AG10803 (cell line): ENCODE data around the gene FGF18.

Source experiments
- DNase-seq: peaks from one replicate; pipeline ENCODE4 v3.0.0; 2010; ENCODE audit warnings: low read depth
- H3K4me3 ChIP-seq: 2 replicates; pipeline ENCODE4 v1.5.1; 2011; ENCODE audit warnings: mild to moderate bottlenecking, low read length, control low read depth
- CTCF ChIP-seq: conservative IDR thresholded peaks from 2 replicates; pipeline ENCODE4 v1.5.1; 2011; ENCODE audit warnings: mild to moderate bottlenecking, low read length, control low read depth, inconsistent platforms

FGF18 gene

DNA sequence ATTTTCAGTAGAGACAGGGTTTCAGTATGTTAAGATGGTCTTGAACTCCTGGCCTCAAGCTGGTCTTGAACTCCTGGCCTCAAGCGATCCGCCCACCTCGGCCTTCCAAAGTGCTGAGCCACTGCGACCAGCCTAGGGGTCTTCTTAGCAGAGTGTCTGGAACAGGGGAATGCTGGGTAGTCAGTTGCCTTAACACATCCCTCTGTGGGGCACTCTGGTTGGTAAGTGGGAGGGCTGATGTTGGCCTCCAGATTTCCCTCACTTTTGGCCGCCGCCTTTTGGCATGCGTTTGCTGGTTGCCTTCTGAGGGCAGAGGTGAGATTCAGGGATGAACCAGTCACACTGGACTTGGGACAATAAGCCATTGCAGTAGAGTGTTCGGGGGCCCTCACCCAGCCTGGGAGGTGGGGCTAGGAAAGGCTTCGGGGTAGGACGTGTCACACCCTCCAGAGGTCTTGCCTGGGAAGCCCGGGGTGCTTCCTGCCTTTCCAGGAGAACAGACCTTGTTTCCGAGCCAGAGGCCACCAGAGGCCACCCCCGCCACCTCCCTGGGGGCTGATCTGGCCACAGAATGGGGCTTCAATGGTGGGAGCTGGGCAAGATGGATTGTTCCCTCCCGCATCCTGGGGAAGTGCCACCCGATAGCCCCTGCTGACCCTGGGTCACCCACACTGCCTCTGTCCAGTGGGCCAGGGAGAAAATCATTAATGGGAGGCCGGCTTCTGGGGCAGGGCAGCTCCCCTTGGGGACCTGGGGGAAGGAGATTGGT lies 13.3 kb downstream of the FGF18 start:
- no peak for TF ChIP-seq CTCF
- DNase-seq: no peak
- H3K4me3 ChIP-seq: no peak overlapping the region

DNA sequence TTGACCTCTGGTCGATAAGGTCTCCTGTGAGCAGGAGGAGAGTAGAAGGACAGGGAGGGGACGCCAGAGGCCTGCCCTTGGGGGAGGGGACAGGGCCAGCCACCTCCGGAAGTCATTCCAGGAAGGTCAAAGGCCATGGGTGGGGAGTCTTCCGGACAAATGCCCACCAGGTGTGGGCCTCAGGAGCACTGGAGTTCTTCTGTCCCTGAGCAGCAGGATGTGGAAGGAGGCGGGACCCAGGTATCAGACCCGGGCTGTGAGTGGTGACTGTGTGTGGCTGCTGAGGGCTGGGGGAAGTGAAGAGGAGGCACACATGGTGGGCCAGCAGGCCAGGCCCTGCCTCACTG lies 13.9 kb downstream of the FGF18 start:
- H3K4me3 ChIP-seq: no peak overlapping the region
- DNase-seq: no peak
- TF ChIP-seq CTCF: no peak

GRCh38 chr5:171433982-171434676 lies 14.7 kb downstream of the FGF18 start:
- DNase-seq: no peak
- no peak for TF ChIP-seq CTCF
- no peak overlapping the region for H3K4me3 ChIP-seq

DNA sequence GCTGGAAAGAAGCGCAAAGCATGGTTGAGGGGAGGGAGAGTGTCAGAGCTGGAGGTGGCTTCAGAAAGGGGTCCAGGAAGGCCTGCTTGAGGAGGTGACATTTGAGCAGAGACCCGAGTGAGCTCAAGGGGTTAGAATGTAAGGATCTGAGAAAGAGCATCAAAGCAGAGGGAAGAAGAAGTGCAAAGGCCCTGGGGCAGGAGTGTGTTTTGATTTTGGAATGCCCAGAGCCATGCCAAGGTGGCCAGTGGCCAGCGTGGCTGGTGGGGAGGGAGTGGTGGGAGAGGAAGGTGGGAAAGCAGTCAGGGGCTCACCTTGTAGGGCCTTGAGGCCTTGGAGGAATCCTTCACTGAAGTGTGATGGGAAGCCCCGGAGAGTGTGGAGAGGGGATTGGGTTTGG lies 15.4 kb downstream of the FGF18 start:
- no peak for TF ChIP-seq CTCF
- H3K4me3 ChIP-seq: no peak overlapping the region

GRCh38 chr5:171435908-171436307 lies 16.5 kb downstream of the FGF18 start:
- no peak overlapping the region for H3K4me3 ChIP-seq
- no peak for DNase-seq
- no peak for TF ChIP-seq CTCF

More for the DNA sequence above, 15.4 kb downstream of the FGF18 start:
- no peak for DNase-seq

DNA sequence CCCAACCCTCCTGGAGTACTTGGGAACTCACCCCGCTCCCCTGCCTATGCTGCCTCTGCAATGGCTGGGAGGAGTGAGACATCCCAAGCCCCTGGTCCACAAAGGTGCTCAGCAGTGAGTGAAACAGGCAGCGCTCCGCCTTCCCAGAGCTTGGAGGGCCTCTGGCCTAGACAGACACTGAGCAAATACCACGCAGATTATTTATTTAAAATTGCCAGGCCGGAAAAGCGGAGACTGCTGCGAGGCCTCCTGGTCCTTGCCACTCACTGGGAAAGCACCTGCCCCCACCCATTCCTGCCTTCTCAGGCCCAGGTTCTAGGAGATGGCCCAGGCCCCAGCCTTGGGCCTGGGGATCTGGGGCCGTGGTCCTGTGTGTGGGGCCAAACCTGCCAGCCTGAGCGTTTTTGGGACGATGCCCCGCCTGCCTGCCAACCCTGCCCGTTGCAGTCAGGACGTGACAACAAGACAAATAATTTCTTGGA lies 17.4 kb downstream of the FGF18 start:
- no peak for TF ChIP-seq CTCF
- H3K4me3 ChIP-seq: no peak overlapping the region
- no peak for DNase-seq

GRCh38 chr5:171437286-171437821 lies 17.9 kb downstream of the FGF18 start:
- H3K4me3 ChIP-seq: no peak overlapping the region
- no peak for TF ChIP-seq CTCF
- DNase-seq: no peak
